GM18873 (cell line): Measurements from ENCODE around the gene LRRC4C.
"Not testable (repeated sequence)": the region's sequence is repeated elsewhere in the genome, so short reads cannot be mapped to it uniquely, and the experiment has no call there.

Experiments used
- ATAC-seq: cut with Tn5 transposase; IDR thresholded peaks from one replicate; pipeline ENCODE4 v1.9.1; 2021; ENCODE audit warnings: mild to moderate bottlenecking, moderate library complexity, moderate number of reproducible peaks; ENCODE audit not compliant: unreplicated experiment, low FRiP score

The LRRC4C gene

DNA sequence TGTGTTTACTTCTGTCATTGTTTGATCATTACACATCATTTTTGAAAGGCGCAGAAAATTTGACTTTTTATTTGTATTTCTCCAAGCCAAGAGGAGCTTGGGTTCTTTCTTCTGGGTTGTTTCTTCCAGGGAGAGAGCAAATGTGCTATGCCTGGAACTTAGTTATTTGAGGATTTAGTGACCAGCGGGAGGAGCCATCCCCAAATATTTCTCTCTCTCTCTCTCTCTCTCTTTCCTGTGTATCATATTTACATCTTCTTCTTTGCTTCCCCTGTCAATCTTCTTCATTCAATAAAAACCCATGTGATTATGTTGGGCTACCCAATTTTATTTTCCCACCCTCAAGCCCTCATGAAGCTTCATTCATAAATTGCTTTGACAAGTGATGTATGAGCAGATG is 534.5 kb downstream of the LRRC4C start:
- no peak for ATAC-seq

DNA sequence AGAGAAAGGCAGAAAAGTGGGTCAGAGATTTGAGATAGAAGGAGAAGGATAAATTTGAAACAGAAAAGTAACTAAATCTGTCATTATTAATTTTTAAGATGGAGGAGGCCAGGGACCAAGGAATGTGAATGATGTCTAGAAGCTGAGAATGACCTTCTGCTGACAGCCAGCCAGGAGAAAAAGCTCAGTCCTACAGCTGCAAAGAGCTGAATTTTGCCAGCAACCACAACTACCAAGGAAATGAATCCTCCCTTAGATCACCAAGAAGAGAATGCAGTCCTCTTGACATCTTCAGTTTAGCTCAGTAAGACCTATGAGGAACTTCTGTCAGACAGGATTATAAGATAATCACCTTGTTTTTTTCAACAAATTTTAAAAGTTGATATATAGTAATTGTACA is 538.2 kb downstream of the LRRC4C start:
- ATAC-seq = no peak

DNA sequence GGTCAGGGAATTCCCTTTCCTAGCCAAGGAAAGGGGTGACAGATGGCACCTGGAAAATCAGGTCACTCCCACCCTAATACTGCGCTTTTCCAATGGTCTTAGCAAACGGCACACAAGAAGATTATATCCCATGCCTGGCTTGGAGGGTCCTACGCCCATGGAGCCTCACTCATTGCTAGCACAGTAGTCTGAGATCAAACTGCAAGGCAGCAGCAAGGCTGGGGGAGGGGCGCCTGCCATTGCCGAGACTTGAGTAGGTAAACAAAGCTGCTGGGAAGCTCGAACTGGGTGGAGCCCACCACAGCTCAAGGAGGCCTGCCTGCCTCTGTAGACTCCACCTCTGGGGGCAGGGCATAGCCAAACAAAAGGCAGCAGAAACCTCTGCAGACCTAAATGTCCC is 548.7 kb downstream of the LRRC4C start:
- ATAC-seq = not testable (repeated sequence)

DNA sequence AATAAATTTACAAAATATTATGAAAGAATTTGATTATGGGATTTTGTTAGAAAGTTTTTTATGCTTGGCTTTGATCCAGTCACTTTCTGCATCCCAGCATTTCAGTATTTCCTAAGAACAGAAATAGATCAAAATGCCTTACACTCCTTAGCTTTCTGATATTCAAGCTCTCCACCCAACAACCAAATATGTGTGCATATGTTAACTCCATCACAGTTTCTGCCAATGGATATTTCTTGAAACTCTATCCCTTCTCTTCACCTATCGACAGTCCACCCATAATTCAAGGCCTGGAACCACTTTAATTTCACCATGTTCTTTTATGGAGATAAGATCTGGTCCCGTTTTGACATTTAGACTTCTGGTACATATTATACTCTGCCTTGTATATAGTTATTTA is 565.0 kb downstream of the LRRC4C start:
- no peak for ATAC-seq

DNA sequence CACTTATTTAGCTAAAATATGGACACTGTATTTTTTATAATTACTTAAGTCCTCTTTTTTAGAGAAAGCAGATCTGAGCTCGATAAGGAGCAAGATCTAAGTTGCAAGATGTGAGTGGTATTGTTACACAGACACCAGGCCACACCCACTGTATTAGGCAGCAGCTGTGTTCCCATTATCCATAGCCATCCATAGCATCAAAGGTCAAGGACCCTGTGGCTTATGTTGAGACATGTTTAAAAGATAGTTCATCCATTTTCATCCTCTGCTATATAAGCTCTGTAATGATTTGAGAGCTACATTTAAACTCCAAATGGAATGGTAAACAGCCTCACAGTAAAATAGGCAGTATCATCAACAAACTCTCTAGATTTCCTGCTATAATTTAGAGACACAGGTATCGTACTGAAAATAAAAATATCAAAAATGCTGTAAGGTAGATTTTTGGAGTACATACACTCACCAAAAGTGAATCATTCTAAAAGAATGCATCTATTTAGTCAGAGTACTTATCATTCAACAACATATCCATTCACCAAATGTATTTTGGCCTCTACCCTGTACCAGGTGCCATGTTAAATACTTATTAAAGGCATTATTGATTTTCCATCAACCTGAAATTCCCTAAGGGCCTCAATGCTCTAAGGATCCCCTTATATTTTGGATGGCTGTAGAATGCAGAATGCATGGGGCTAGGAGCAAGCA is 574.0 kb downstream of the LRRC4C start:
- no peak for ATAC-seq

DNA sequence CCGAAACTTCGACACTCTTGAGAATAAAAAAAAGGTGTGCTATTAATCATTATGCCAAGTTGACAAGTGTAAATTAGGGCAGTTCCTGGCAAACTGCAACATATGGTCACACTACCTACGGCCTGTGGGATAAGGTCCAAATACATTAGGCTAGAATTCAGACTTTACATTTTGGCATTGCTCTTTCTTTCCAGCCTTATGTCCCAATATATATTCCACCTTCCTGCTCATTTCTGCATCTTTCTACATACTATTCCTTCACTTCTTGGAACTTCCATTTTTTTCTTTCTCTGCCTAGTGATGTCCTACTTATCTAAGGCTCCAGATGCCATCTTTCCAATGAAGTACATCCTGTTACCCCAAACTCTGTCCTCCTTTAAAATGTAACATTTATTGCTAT is 577.2 kb downstream of the LRRC4C start:
- ATAC-seq = no peak

DNA sequence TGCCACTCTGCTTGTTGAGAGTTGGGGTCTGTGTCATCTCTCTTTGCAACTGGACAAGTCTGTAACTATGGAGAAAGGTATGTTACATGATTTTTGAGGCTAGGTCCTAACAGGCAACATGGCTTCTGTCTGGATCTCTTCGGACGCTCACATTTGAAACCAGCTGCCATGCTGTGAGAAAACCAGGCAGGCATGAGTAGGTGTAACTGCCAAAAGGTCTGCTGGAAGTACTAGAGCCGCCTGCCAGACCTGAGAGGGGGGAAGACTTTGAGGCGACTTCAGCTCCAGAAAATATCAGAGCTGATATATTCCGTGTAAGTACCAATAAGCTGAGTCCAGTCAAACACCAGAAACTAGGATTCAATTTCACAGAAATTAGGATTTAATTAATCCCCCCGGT is 579.5 kb downstream of the LRRC4C start:
- no peak for ATAC-seq

DNA sequence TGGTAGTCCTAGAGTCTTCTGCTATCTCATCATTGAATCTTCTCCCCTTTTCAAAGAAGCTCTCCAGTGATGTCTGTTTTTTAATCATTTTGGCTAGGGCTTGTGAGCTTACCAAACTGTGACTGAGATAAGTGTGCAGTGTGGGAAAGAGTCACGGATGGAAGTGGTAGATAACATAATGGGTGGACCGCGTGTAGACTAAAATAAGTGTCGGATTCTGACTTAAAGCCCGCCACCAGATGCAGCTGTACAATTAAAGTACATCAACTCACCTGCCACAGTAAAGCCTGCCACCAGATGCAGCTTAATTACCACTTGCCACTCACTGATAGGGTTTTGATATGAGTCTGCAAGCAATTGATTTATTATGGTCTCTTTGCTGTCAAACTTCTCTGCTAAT is 581.5 kb downstream of the LRRC4C start:
- ATAC-seq = no peak

DNA sequence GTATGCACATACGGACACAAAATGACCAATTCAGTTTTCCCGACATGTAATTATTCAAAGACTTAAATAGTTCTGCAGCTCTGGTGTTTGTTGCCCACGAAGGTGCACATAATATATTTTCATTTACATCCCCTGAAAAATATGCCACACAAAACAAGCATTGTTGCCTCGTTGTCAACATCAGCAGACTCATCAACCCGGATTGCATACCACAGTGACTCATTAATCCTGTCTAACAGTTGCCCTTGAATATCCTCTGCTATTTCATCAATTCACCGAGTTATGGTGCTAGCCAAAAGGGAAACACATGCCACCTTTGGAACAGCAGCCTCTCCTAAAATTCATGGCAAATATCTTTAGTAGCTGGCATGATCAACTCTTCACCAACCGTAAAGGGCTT is 582.2 kb downstream of the LRRC4C start:
- no peak for ATAC-seq

DNA sequence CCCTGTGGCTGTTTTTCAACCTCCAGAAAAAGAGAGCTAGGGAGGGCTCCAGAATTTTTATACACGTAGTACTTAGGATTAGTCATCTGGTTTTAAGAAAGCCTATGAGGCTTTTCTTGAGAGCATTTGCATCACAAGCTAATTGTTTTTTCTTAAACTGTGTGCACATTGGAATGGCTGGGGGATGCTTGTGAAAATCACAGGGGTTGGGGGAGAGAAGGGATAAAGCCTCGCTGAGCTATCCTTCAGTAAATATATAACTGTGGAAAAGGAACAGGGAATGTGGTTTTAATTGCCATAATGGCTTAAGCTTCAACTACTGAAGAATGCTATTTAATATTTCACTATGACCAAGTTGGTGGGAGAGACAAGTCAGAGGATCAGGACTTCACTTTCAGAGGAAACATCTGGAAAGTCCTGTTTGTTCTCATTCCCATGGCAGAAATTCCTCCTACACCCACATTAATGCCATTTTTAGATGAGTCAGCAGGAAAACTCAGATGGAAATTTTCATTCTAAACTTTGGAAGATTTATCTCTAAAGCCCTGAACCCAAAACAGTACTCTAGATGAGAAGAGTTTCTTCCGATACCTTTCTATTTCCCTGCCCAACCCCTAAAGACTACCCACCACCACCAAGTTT is 591.3 kb downstream of the LRRC4C start:
- no peak for ATAC-seq

DNA sequence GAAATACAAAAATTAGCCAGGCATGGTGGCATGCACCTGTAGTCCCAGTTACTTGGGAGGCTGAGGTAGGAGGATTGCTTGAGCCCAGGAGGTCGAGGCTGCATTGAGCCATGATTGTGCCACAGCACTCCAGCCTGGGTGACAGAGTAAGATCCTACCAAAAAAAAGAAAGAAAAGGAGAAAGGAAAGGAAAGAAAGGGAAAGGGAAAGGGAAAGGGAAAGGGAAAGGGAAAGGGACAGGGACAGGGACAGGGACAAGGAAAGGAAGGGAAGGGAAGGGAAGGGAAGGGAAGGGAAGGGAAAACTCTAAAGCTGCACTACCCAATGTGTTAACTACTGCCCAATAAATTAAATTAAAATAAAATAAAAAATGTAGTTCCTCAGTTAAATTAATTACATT is 601.7 kb downstream of the LRRC4C start:
- ATAC-seq = not testable (repeated sequence)

DNA sequence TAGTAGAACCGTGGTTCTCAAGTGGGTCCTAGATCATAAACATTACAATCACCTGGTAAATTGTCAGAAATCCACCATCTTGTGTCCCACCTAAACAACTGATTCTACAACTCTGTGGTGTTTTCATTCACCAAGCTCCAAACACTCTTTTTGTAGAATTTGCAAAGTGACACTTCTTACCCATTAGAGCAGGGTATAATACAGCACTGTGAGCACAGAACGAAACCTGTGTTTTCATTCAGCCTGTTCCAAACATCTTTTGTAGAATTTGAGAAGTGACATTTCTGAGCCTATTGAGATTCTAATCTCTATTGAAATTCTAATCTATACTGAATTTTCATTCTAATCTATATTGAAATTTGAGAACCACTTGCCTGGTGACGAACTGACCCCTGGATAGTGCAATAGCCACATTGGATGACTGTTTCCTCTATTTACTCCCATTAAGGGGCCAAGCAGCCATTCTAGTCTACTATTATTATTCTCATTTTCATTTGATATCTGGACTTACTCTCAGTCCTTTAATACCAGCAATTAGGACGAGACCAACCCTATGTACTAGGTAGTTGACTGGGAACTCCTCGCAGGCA is 616.6 kb downstream of the LRRC4C start:
- no peak for ATAC-seq

DNA sequence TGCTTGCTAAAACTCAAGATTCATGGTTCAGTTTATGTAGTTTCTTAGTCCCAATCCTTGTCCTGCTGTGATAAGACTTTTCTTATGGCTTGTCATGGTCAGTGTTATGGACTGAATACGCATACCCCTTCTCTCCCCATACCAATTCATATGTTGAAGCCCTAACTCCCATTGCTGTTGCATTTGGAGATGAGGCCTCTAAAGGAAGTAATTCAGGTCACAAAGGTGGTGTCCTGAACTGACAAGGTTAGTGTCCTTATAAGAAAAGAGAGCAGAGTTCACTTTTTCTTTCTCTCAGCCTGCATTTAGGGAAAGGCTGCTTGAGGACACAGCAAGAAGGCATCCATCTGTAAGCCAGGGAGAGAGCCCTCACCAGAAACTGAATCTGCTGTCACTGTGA is 618.2 kb downstream of the LRRC4C start:
- ATAC-seq = no peak

DNA sequence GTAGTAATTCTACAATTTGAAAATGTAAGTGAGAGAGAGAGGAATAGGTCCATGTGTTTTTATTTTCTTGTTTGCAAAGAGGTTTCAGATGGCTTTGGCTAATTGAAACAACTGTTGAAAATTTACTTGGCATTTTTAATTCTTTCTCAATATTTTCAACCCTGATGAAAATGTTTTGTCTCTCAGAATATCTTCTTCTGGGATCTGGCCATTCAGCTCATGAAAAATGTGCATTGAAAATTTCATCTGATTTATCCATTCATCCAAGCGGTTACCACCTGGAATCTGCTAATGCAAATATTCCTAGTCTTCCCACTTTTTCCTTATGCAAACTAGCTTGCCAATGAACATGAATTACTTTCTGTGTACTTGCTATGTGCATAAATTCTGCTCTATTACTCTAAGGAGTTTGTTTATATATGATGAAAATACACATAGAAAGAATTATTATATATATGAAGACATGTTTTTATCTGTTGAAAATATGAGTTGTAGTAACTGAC is 621.2 kb downstream of the LRRC4C start:
- ATAC-seq = no peak

DNA sequence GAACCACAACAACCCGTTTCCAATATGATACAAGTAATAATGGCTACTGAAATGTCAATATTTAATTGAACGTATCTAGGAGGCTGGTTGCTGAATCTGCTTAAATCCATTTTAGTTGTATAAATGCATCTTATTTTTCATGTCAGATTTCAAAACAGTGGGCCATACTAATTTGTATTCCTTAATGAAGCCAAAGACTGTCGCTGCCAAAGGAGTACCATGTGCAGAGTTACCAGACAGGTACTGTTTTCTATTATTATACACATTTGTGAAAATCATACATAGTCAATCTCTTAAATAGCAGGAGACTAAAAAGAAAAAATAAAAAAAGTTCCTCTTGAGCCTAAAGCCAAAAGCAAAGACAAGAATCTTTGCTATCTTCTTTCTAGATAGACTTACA is 632.3 kb downstream of the LRRC4C start:
- no peak for ATAC-seq

DNA sequence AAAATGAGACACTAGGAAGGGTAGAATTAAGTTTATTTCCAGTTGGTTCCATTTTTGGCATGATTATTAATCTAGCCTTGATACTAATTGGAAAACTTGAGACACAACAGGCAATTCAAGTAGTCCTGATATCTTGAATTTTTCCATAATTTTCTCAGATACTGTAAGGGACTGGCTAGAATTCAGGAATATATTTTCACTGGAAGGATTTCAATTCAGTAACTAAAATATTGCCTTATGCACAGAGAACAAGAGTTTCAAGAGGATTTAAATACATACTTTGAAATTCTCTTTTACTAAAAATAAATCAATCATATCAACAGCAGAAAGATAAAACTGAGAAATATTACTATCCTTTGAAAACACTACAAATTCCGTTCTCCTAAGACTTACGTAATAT is 632.9 kb downstream of the LRRC4C start:
- ATAC-seq = no peak

DNA sequence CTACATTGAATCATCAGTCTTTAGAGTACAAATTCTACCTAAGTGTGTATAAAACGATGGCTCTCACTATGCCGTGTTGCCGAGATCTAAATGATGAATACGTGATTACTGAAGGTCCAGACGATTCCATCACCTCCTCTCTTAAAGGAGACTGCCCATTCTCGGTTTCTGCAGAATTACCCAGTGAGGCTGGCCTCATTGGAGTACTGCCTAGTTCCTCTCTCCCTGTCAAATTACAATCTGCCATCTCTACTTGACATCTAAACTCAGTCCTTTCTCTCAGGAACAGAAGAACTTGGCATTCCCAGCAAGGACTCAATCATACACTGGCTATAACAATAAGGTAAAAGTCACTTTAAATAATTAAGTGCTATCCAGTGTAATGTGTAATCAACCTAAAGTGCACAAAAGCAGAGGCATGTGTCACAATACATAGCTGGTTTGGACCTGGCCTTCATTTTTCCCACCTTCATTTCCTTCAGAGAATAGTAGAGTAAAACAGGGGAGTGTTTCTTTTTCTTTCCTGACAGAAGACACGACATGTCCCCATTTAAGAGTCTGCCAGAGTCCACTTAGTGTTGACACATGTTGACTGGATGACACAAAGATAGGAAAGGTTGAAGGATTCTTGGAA is 634.1 kb downstream of the LRRC4C start:
- ATAC-seq = no peak

DNA sequence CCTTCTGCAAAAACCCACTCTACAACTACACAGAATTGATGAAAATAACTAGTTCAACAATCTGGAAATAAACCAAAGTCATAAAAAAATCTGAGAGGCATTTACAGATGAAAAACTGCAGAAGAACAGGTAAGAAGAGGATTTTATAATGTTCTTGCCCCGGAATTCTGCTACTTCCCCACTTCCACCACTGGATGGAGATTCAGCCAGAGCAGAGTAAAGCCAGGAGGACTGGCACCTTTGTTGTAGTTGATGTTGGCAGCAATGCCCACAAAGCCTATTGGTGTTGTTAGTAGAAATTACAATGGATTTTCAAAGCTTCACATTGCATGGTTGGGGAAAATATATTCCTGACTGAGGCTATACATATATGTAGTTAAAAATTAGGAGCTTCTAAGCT is 640.2 kb downstream of the LRRC4C start:
- ATAC-seq = no peak

DNA sequence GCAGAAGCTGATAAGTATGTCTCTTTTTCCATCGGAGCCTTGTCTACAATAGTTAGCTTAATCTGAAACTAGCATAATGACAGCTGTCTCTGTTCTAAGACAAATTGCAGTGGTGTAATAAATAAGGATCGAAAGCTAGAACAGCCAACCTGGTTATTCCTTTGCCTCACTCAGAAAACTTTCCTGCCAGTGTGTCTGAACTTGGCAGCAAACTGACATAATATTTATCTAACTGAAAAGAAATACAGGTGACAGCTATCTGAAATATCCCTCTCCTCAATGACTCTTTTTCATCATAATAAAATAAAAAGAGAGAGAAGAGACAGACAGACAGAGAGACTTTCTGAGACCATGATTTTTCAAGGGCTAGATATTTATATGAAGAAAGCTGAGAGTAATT is 642.5 kb downstream of the LRRC4C start:
- ATAC-seq = no peak

DNA sequence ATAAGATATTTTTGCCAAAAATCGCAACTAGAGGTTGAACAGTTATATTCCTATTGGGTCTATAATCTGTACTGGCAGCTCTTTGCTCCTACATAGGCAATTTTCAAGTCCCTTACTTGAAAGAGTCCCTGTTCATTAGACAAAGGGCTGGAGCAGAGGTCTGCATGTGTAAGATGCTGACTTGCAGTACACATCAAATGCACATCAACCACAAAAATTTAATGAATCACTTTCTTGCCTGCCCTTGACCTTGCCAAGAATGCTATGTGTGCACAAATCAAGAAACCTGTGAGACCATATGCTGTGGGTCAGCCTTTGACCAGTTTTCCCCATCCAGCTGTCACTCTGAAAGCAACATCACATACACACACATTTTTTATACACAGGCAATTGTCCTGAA is 661.5 kb downstream of the LRRC4C start:
- ATAC-seq = no peak

DNA sequence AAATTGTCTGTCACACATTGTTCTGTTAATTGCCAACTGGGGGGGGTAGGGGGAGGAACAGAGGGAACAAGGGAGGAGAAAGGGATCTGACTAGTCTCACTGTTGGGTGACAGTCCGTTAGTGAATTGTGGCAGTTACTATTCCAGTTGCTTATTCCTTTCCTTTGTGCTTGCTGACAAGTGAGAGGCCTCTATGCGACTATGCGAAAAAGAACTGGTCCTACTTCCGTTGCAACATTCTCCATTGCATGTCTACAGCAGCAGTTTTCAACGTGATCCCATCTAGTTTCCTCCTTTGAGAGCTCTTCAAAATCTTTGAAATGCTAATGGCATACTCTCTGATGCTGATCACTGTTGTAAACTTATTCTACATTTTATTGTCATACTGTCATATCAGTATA is 672.2 kb downstream of the LRRC4C start:
- ATAC-seq = no peak
